LNCAP (cell line): ENCODE measurements around the gene CCDC92.
A peak's percentile ranks its signal among the peaks of the same experiment; 100 is the strongest.

Source experiments
- CTCF ChIP-seq: fragments of 450-650 bp; IDR thresholded peaks from 2 replicates; pipeline ENCODE4 v1.5.1; 2017; ENCODE audit warnings: mild to moderate bottlenecking

CCDC92 gene

DNA sequence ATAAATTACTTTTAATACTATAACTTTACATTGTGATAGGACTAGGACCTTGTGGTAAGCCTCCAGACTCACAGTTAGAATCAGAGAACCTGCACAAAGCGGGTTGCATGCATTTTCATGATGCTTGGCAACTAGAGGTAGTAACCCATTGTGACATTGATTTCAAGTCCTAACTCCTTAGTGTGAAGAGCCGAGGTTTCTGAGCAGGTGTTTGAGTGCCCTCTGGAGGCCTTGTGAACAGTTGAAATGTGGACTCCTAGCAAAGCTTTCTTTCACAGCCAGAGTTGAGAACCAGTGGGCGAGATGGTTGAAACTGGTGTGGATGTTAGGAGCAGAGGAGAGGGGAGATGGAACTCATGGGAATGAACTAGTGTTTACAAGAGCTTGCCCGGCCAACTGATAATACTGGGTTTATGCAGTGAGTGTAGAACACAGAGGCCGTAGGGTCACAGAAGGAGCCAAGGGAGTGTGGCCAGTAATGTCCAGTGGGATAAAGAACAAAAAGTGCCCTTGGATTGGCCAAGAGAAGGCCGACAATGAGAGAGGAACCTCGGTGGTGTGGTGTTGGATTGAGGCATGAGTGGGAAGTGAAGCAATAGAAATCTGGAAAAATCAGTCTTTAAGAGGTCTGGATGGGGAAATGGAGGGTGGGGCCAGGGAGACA is 11.3 kb upstream of the CCDC92 start:
- TF ChIP-seq CTCF, result peak; percentile 71

GRCh38 chr12:123982269-123982668 is 9.6 kb upstream of the CCDC92 start:
- no peak for TF ChIP-seq CTCF

DNA sequence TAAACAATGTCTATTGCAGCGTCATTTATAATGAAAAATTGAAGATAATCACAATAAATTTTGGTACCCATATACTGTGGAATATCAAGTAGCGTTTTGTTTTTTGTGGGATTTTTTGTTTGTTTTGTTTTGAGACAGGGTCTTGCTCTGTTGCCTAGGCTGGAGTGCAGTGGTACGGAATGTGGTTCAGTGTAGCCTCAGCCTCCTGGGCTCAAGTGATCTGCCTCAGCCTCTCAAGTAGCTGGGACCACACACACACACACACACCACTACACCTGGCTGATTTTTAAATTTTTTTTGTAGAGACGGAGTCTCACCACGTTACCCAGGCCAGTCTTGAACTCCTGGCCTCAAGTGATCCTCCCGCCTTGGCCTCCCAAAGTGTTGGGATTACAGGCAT is 6.9 kb upstream of the CCDC92 start:
- no peak for TF ChIP-seq CTCF

DNA sequence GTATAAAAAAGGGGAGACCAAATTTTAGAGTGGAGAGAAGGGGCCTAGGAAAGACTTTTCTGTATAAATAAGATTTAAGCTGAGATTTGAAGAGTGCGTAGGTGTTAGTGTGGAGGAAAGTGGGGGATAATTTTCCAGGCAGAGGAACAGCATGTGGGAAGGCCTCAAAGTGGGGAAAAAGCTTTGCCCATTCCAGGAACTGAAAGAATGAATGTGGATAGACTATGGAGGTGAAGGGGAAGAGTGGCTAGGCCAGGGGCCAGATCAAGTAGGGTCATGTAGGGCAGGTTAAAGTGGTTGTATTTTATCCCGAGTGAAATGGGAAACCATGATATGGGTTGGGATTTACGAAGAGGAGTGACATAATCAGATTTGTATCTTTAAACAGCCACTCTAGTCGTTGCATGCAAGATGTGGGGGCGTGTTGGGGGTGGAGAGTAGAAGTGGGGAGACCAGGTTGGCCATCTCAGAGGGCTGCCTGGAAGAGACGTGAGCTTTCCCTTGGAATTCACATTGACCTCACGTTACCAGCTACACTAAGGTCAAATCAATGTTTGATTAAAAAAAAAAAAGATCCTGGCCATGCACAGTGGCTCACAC is 3.7 kb upstream of the CCDC92 start:
- no peak for TF ChIP-seq CTCF

GRCh38 chr12:123973552-123974341 is 1.1 kb upstream of the CCDC92 start:
- TF ChIP-seq CTCF, result no peak

DNA sequence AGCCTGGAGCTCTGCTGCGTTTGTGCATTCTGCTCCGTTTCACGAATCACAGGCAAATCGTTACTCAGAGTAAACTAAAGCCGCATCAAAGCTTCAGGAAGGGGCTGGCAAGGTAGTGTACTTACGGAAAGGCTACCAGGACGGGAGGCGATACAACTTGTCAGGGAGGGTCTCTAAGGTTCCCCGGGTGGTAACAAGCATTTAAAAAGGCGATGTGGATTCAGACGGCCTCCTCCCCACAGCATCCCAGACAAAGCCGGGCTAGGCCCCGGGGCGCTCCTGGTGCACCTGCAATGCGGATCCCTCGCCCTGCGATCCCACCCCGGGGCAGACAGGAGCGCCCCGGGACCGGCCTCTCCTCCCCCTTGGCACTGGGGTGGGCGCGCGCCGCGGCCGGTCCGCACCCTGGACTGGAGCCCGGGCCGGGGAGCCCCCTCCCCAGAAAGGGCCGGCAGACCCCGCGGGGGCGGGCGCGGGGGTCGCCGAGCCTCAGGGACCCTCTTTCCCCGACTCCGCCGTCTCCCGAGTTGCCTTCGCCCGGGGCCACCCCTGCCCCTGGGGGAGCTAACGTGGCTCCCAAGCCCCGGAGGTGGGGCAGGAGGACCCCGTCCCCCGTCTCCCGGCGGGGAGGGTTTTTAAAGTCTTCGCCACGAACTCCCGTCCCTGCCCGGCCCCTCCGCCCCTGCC is 718 bp downstream of the CCDC92 start:
- TF ChIP-seq CTCF, result no peak

DNA sequence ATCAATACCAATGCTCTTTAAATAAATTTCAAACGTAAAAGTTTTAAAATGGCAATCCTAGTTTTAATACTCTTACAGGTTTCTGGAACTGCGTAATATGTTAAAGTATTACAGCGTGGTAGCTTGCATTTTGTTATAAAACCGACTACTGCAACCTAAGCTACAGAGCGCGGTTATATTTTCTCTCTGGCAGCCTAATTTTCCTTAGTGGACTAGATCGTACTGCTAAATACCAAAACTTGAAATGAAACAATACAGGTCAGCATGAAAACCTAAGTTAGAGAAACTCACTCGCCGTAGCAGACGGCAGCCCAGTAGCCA is 1.2 kb downstream of the CCDC92 start:
- no peak for TF ChIP-seq CTCF
